Left forelimb (tissue), 1 donor: ENCODE data around the gene NTM.

Experiments used
- DNase-seq: peaks from one replicate; pipeline ENCODE4 v3.0.0-alpha.2; 2018; ENCODE audit warnings: low spot score

The NTM gene

DNA sequence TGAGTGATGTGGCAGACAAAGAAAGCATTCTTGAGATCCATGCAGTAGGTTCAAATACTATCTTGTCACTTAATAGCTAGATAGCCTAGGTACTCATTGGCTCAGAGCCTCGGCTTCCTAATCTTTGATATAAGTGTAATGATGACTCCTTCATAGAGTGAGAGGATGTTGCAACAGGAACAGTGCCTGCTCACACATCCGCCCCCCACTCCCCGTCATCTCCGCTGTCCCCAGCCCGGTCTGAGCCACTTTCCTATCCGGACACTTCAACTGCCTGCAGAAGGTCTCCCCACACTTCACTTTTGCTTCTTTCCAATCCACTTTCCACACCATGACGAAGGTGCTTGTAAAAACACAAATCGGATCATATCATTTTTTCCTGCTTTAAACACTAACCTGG, 128.8 kb downstream of the NTM start:
- DNase-seq: no peak

DNA sequence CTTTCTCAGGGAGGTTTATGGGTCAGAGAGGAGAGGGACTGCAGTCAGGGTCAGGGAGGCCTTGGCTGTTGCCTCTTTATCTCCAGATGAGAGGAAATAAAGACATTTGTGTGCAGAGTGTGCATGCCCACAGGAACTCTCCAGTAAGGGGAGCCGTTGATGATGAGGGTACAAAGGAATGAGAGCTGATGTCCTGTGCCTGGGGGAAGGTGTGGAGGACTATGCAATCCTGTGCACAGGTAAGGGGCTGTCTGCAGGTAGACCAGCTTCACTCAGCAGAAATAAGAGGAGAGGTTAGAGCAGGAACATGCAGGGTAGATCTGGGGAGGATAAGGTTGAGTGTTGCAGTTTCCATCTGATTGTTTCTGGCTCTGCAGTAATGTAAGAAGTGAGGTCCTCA, 132.6 kb downstream of the NTM start:
- no peak for DNase-seq

DNA sequence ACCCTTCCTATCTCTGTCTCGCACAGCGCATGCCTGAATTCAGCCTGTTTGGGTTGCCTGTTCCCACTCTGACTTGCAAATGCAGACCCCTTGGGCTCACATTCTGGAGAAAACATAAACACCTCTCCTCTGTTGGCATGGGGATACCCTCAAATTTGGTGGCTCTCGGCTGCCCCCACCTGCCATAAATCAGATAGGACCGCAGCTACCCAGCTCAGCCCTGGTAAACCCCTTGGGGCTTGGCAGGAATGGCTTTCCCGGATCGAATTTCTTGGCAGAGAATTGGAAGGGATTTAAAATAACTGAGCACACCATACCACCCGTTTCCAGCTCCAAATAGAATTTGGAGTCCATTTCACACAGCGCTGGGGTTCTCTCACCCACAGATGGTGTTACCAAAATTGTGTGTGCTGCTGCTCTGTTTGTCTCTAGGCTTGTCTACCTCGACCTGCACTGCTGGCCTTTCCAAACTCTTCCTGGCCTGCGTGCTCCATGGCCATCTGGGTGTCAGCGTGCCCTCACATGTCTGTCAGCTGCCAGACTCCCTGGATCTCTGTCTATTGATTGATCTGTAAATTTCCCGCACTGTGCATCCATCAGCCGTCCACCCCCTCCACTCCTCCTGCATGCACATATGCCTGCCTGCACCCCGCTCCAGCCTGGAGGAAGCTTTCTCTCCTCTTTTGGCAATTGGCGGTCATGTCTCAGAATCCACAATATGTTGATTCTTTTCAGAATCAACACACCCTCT, 134.0 kb downstream of the NTM start:
- no peak for DNase-seq

DNA sequence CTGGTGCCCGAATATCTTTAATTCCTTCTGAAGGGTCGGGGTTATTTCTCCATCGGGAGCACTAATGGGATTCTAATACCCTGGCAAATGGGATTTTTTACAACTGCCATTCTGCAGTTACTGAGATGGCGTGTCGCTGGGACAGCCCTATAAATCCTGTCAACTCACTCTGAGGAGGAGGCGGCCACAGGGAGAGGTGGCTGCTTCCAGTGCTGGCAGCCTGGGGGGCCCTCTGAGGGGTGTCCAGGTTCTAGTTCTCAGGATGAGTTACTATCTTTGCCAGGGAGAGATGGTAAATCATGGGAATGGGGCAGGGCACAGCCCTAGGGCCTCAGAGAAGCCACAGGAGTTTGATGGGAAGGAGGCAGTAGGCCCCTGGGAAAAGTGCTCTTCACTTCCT, 135.9 kb downstream of the NTM start:
- DNase-seq: no peak

DNA sequence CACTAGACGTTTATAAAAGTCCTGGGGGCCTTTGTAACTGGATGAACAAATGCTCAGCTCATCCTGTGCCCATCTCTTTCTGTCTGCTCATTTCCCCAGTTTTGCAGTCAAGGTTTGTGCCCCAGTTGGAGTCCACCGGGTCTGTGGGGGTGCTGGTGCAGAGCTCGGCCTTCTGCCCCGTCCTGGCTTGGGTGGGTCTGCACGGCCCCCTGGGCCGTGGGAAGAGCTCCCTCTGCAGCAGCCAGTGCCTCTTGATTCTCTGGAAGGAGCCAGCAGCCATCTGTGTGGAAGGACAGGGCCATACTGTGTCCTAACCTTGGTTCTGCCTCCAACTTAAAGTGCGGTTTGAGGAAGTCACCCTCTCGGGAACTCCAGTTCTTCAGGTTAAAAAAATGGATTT, 140.2 kb downstream of the NTM start:
- DNase-seq: no peak

DNA sequence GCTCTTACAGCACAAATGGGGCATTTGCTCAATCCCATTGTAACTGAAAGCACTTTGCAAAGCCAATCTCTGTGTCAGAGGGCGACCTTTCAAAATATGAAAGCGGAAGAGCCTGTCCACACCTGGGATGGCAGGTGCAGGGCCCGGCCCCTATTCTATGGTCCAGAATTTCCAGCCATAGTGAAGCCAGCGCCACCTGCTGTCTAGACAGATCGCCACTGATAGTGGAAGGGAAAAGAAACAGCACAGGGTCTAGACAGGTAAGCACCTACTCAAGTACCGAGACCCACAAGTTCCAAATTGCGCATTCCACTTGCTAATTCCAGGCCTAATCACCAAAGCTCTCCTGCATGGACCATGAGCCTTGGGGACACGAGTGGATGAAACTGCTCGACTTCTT, 141.4 kb downstream of the NTM start:
- DNase-seq: no peak

DNA sequence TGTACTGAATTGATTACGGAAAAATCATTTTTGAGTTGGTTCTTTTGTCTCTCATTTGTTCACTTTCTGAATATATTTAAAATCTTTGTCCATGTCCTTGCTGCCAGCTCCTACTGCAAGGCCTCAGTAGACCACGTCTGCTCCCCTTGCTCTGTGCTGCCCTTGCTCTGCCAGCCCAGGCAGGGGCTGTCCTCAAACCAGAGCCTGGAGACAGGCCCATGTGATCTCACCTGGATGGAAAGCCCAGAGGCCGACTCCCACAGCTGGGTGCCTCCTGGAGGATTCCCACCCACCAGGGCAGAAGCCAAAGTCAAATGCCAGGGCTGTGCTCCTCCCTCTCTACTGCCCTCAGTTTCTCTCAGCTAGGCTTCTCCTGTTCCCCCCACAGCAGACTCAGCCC, 141.8 kb downstream of the NTM start:
- DNase-seq: no peak

DNA sequence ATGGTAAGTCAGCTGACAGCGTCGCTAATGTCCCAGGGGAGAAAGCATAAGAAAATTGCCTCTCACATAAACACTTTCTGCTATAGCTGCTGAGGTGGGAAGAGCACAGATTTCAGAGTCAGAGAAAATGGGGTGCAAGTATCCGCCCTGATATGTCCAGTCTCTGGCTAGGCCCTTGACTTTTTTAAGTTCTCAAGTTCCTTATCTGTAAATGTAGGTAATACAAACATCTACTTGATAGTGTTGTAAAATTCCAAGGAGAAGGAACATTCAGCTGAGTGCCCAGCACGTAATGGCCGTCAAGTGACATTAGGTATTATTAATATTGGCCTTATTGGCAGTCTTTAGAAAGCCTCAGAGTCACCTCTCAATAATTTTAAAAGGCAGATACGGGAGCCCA, 143.6 kb downstream of the NTM start:
- DNase-seq: no peak

DNA sequence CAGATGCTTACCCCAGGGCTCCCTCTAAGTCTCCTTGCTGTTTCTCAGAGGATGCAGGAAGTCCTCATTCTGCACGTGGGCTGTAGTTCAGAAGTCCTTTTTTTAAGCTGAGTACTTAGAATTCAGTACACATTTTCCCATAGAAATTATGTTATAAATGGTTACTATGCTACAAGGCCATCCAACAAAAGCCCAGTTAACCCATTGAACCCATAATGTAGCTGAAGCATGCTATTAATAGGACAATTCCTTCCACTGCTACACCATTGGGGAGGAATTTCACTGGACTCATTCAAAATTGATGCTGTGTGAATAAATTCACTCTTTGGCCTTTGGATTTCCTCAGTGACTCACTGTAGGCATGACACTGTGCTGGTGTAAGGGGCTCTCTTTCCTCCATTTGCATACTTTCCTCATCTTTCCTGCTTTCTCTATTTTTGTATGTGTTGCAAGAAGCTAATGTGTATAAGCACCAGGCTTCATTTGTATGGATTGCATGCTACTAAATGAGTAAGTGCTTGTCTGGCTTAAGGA, 148.0 kb downstream of the NTM start:
- DNase-seq: no peak

DNA sequence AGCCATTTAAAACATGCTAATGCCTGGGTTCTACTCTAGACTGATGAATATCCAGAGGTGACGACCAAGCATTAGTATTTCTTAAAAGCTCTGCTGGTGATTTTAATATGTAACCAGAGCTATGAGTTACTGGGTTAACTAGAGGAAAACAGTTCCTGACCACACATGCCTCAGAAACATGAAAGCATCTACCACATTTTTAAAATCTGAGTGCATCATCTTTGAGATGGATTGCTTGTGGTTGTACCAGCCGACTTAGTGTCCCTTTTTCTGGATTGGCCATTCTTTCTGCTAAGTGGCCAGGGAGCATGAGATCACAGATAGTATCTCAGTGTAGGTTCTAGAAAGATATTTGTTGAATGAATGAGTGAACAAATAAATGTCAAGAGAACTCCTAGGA, 152.4 kb downstream of the NTM start:
- DNase-seq: no peak

DNA sequence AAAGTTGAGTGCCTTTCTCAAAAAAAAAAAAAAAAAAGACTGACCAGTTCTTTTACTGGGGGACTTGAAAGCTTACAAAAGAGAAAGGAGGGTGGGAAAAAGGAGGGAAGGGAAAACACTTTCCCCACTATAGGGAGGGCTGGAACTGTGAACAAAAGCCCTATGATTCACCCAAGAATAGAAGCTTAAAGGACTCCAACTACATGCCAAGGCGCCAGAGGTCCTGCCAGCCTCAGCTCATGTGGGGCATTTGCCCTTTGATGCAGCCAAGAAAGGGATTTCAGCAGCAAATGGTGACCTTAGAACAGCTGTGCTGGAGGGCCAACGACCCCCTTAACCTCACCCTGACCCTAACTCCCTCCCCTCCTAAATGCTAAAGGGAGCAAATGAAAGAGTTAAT, 160.0 kb downstream of the NTM start:
- DNase-seq: no peak

DNA sequence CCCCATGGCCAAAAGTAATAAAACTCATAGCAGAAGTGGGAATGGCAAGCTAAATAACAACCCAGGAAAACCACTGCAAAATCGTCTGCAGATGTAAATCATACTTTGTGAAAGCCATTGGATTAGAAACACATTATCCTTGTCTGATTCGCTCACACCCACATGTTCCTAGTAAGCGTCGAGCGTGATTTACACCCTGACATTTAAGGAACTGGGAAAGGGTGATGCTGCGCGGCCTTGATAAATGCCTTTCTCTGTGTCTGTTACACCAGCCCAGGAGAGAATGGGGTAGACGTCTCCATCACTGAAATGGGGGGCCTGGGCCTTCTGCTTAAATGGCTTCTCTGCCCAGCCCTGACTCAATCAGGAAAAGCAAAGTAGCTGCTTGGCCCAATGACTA, 162.7 kb downstream of the NTM start:
- DNase-seq: no peak

DNA sequence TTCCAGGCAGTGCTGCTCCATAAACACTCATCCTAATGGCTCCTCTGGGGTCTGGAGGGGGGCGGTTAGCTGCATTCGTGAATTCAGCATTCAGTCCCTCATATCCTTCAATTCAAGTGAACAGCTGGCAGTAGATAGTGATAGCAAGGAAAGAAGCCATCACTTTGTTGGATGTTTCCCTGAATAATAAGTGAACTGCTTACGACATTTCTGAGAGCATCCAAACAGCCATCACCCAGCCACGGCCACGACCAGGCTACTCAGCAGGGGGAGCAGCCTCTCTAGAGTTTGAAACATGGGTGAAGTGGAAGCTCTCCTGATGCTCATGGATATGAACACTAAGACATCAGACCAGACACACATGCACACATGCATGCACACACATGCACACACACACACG, 163.6 kb downstream of the NTM start:
- no peak for DNase-seq

DNA sequence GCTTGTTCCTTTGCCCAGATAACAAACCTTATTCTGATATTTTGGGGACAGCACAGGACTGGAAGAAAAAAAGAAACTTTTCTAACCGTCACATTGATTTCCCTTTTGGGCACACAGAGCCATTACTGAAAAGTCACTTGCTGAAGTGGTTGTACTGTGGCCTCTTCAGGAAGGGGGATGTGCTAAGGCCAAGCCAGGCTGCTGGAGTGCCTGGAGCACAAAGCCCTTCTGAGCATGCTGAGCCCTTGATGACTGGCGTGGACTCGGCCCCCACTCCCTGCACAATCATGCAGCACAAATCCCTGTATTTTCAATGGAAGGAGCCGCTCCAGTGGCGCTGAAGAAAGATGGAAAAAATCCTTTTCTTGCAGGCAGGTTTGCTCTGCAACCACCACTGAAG, 164.2 kb downstream of the NTM start:
- DNase-seq: no peak

DNA sequence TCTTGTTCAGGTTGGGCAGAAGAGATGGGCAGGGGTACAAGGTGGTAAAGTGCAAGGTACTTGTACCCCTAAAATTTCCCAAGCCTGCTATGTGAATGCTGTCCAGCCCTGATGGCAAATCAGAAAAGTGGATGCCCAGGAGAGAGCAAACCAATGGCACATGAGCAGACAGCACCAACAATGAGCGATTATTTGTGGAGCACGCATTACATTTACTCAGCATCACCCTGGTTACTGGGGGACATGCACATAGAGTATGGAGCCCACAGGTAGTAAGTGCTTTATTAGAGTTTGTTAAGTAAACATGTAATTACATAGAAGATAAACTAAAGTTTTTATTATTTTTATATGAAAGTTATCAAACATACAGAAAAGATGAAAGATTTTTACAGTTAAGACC, 165.7 kb downstream of the NTM start:
- no peak for DNase-seq

DNA sequence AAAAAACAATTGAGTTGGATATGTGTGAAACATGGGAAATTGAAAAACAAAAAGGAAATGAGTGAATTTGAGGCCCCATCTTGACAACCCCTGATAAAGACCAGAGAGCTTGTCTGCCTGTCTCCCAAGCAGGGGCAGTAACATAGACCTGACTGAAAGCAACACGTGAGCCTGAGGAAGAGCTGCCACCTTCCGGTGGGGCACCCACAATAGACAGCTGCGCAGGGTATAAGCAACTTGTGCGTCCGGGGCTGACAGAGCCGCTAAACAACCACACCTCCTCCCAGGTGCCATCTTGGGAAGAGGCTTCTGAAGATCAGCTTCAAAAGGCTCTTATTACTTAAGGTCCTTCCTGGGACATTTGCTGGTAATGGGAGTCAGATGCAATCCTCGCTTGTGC, 166.8 kb downstream of the NTM start:
- no peak for DNase-seq

DNA sequence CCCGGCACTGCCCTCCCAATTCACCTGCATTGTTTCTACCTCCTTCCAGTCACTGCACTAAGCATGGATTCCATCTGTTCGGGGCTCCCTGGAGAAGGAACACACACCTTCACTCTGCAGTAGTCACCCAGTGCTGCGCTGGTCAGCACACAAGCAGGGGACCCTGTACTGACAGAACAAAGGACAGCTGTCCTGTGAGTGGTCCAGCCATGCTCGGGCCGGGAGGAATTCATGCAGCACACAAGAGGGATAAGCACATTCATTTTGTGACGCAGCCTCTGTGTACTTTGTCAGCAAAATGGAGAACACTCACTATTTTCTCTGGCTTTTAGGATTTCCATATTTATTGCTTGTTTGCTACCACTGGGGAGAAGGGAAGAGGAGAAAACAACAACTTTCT, 167.3 kb downstream of the NTM start:
- no peak for DNase-seq

DNA sequence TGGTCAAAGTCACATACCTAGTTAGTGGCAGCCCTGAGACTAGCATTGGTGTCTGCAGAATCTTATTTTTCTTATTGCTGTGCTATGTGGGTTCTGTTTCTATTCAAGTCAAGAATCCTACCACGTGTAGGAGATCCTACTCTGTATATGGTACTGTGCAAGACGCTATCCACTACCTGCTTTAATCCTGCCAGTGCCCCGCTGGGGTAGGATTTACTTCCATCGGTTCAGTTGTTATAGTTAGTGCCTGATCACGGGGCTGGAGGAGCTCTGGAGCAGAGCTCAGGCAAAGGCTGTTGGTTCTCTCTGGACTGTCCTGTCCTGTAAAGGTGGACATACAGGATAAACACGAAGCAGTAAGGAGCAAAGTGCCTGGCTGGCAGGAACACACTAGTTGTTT, 167.9 kb downstream of the NTM start:
- no peak for DNase-seq

DNA sequence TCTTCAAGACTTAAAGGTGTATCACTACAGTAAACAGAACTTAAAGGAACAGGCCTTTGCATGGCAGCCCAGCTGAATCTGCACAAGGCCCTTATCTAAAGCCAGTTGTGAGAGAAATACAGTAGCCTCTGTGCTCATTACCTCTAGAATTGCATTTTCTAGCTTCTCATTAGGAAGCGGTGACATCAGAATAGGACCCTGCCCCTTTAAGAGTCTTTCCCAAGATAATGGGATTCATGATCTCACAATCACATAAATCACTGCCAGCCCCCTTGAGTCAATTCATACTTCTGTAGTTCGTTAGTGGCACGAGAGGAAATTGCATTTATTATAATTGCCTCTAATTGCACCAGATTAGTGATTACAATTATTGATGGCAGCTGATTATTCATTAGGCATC, 170.3 kb downstream of the NTM start:
- DNase-seq: no peak

DNA sequence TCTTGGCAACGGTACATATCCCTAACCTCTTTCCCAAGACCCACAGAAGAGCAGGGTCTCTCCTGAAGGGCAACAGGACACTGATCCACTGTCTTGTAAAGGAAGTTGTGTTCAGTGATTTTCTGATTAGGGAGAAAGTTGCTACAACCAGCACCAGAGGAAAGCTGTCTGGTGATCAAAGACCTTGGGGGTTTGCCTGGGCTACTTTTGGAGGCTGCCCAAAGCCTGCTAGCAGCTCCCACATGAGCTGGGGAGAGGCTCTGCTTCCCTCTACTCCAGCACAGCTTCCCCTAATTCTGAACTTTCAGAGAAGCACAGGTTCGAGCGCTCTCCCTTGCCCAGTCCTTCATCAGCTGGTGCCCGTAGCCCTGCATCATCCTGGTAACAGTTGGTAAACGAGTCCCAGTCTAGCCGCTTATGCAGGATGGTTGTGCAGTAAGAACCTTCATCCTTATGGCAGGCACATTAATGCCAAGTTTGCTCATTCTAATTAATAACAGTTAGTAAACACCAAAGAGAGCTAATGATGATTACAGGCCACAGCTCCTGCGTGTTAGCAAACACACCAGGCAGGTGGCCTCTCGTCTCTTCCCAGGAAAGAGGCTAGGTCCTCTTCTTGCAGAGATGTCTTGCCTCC, 173.1 kb downstream of the NTM start:
- DNase-seq: no peak

DNA sequence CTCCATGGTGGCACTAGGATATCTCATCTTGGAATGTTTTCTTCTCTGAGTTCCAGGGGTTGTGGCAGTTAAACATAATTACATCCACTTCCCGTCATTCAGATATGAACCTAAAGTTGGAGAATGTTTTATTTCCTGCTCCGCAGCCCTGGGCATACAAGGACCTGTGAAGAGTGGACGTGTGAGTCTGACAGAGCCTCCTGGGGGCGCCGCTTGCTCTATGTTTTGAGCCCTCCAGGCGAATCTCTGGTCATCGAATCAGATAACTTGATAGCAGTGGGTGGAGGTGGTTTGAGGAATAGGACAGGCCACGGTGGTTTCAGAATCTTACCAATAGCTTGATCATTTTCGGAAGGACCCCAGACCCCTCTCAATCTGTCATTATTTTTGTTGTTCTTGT, 174.2 kb downstream of the NTM start:
- DNase-seq: no peak

DNA sequence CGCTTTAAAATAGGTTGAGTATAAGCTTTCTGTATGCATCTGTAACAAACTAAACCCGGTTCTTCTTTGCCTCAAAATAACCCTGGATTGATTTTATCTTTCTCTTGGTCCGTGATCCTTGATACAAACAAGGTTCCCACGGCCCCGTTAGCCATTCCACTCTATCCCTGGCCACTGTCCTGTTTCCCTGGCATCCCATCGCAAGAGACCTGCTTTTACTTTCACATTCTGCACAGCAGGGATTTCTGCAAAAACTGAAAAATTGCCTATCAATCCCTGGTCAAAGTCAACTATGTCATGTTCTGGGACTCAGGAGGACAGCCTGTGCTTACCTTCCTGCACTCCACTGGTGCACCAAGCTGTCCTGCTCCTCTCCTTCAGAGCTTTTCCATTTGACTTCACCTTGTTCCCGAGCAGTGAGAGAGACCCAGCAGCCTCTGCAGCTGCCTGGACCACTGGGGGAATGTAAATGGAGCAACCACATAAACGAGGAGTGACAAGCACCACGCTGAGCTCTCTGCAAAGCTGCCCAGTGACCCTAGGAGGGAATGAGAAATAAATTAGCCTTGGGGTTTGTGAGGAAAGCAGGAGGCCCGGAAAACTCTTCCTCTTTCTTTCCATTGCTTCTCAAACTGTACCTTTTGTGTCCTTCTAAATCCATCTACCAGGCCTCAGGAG, 175.9 kb downstream of the NTM start:
- DNase-seq: no peak

DNA sequence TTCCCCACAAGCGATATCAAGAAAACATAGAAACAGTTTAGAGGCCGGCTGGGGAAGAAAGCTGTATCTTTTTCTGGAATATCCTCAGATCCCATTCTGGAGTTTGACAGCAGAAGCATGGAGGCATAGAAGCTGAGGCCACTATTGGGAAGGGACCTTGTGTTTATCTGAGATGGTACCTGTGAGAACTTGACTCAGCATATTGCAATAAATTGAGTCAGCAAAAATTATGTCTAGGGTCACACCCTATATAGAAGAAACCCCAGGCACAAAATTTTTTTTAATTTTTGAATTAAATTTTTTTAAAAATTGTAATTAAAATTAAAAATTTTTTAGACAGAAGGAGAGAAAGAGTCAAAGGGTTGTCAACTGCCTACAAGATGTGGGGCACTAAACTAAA, 178.7 kb downstream of the NTM start:
- no peak for DNase-seq
